GM23338 (cell line): ENCODE data around the gene UBE3C.

Experiments used
- CREB1 ChIP-seq: fragments of 250-450 bp; sonication (Bioruptor Pico); IDR thresholded peaks from 2 replicates; pipeline ENCODE4 v1.5.0; 2020; ENCODE audit warnings: low read depth, mild to moderate bottlenecking, moderate library complexity
- TF ChIP-seq, protein P1 (sequence below), 2 experiments: fragments of 200-600 bp in 1 of 2; sonication (generic) in 1 of 2; conservative IDR thresholded peaks; 2 replicates each; pipeline versions ENCODE4 v1.5.1 to v1.6.1; 2016 to 2017; ENCODE audit warnings: antibody characterized with exemption in 2 of 2, low read depth in 2 of 2, mild to moderate bottlenecking in 2 of 2, moderate library complexity in 1 of 2

DNA sequence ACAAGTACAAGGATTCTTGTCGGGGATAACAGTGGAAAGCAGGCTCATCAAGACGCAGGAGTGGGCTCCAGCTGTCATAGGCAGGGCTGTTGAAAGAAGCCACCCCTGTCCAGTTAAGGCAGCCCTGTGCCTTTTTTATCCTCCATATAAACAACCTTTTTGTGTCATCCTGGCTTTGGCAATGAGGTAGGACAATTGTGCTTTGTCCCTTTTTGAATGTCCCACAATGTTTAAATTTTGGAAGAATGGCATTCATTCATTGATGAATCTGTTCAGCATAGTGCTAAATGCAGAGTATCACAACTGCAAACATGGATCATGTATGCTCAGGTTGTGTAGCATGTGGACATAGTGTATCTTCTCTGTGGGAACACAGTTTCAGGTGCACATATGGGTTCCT lies 66.7 kb downstream of the UBE3C start:
- TF ChIP-seq, protein P1, sequence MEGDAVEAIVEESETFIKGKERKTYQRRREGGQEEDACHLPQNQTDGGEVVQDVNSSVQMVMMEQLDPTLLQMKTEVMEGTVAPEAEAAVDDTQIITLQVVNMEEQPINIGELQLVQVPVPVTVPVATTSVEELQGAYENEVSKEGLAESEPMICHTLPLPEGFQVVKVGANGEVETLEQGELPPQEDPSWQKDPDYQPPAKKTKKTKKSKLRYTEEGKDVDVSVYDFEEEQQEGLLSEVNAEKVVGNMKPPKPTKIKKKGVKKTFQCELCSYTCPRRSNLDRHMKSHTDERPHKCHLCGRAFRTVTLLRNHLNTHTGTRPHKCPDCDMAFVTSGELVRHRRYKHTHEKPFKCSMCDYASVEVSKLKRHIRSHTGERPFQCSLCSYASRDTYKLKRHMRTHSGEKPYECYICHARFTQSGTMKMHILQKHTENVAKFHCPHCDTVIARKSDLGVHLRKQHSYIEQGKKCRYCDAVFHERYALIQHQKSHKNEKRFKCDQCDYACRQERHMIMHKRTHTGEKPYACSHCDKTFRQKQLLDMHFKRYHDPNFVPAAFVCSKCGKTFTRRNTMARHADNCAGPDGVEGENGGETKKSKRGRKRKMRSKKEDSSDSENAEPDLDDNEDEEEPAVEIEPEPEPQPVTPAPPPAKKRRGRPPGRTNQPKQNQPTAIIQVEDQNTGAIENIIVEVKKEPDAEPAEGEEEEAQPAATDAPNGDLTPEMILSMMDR (conservative IDR thresholded peaks at IDR 0.05; ENCODE audit: low read depth in 2 of 2) = no peak
- no peak for TF ChIP-seq CREB1 (CRISPR knock-in tag)
